Right atrium auricular region (tissue), 2 donors: ENCODE measurements around the gene ALS2CL. TPM values are rescaled to one million over a fixed set of nuclear protein-coding genes. Genes with fewer than 3 reads are reported as not detected.

Experiments
- DNase-seq: peaks from one replicate; pipeline ENCODE4 v3.0.0-alpha.2; 2019; ENCODE audit warnings: low spot score
- H3K27ac ChIP-seq, 2 donors: fragments of 200-600 bp; sonication (generic); 1 replicate in 1 of 2; 2 replicates in 1 of 2; pipeline ENCODE4 v1.5.1; 2016 to 2019
- H3K27me3 ChIP-seq, 2 donors: fragments of 200-600 bp; sonication (generic); one replicate each; pipeline versions ENCODE4 v1.5.1 to v1.6.0; 2017 to 2019
- H3K36me3 ChIP-seq: fragments of 200-600 bp; sonication (generic); one replicate; pipeline ENCODE4 v1.5.1; 2016
- H3K4me1 ChIP-seq, 2 donors: fragments of 200-600 bp; sonication (generic); one replicate each; pipeline versions ENCODE4 v1.5.1 to v1.6.0; 2017 to 2019
- H3K4me3 ChIP-seq, 2 donors: fragments of 200-600 bp; sonication (generic); 1 replicate in 1 of 2; 2 replicates in 1 of 2; pipeline ENCODE4 v1.5.1; 2017 to 2019; ENCODE audit warnings: mild to moderate bottlenecking in 1 of 2, moderate library complexity in 1 of 2
- H3K9me3 ChIP-seq, 2 donors: fragments of 200-600 bp; sonication (generic); one replicate each; pipeline ENCODE4 v1.5.1; 2019
- total RNA-seq, 2 donors: library from RNA; depleted of rRNA; stranded (reverse); fragments of >200 nt; gene quantifications; one replicate each; pipeline ENCODE4 v1.1.0, GENCODE V29; 2016
- TF ChIP-seq, protein P1 (sequence below), 2 donors: fragments of 200-600 bp; sonication (generic); IDR thresholded peaks; one replicate each; pipeline ENCODE4 v1.5.1; 2019; ENCODE audit warnings: antibody characterized with exemption in 2 of 2

The ALS2CL gene
- total RNA-seq, 2 donors from 2014 or later, result 8.3 to 12.5 TPM

DNA sequence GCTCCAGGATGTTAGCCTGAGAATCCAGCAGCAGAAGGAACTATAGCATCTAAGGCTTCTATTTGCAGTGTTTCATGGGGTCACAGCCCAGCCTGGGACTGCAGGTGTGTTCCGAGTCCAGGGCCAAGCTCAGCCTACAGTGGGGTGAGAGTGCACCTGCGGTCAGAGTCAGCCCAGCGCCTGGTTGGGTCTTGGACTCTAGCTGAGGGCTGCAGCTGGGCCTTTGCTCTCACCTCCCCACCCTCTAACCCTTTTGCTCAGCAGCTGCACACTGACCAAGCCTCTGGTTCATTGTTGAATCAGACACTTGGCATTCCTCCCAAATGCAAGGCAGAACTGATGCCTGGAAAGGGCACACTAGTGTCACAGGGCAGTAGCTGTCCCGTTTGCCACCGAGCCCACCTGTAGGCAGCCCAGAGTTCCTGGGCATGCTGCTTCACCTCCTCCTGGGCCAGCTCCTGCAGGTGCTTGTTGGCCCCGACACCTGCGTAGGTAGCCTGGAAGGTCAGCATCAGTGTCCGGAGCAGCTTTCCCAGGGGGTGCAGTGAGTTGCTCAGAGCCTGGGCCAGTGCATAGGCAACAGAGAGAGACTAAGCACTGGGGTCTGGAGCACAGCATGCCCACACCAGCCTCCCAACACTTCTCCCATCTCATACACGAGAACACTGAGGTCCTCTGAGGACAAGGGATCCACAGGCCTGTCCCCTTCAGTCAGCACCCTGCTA is 17.5 kb downstream of the ALS2CL start:
- no peak overlapping the region for H3K4me3 ChIP-seq

GRCh38 chr3:46675426-46675825 is 18.1 kb downstream of the ALS2CL start:
- no peaks in the 10 kb centered on the region for H3K27me3 ChIP-seq
- peaks cover 0 to 19% of the 10 kb centered on the region in 2 donors for H3K4me1 ChIP-seq
- TF ChIP-seq, protein P1, sequence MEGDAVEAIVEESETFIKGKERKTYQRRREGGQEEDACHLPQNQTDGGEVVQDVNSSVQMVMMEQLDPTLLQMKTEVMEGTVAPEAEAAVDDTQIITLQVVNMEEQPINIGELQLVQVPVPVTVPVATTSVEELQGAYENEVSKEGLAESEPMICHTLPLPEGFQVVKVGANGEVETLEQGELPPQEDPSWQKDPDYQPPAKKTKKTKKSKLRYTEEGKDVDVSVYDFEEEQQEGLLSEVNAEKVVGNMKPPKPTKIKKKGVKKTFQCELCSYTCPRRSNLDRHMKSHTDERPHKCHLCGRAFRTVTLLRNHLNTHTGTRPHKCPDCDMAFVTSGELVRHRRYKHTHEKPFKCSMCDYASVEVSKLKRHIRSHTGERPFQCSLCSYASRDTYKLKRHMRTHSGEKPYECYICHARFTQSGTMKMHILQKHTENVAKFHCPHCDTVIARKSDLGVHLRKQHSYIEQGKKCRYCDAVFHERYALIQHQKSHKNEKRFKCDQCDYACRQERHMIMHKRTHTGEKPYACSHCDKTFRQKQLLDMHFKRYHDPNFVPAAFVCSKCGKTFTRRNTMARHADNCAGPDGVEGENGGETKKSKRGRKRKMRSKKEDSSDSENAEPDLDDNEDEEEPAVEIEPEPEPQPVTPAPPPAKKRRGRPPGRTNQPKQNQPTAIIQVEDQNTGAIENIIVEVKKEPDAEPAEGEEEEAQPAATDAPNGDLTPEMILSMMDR (IDR thresholded peaks at IDR 0.05), result no peak
- H3K27ac ChIP-seq, result no peak overlapping the region
- H3K36me3 ChIP-seq, result peaks cover 19% of the 10 kb centered on the region
- H3K4me3 ChIP-seq, result no peak overlapping the region
- no peaks in the 10 kb centered on the region for H3K9me3 ChIP-seq
- DNase-seq, result no peak

More for the DNA sequence above, 17.5 kb downstream of the ALS2CL start:
- Histone ChIP-seq H3K36me3 (peaks cover 19% of the 10 kb centered on the region), H3K9me3 (no peaks in the 10 kb centered on the region), H3K27ac (no peak overlapping the region), H3K27me3 (no peaks in the 10 kb centered on the region), H3K4me1 (peaks cover 0 to 20% of the 10 kb centered on the region in 2 donors)
- no peak for DNase-seq
- TF ChIP-seq, protein P1 (IDR thresholded peaks at IDR 0.05), result no peak

DNA sequence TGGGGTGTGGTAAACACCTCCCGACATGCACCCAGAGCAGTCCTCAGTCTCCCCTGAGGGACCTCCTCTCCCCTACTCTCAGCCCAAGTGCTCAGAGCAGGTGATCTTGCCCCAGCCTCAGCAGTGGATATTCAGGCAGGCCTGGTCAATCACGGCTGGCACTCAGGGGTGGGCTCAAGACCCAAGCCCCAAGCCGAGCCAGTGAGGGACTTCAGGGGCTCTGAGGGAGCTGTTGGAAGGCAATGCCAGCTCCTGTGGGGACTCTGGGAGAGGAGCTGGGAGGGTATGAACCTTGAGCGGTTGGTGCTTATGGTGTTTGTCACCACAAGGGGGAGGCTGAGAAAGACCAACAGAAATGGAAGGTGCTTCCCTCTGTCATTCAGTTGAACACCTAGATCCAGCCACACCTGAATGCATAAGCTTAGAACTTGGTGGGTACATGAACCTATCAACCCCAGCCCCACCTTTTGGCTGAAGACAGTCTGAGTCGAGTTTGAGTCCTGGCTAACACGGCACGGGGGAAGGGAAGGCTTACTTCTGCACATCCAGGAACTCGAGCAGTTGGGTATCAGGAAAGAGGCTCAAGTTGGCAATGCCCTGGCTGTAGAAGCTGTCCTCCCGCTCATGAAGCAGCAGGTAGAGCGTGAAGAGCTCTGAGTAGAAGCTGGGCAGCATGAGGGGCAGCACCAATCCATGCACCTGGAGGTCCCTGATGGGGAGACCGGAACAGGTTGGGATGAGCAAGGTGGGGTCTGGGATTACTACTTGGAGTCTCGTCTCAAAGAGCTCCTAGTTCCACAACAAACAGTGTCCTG is 19.2 kb downstream of the ALS2CL start:
- no peak overlapping the region for H3K27ac ChIP-seq
- no peak overlapping the region for H3K4me3 ChIP-seq
- peaks cover 19% of the 10 kb centered on the region for H3K36me3 ChIP-seq
- peaks cover 0 to 19% of the 10 kb centered on the region in 2 donors for H3K4me1 ChIP-seq
- TF ChIP-seq, protein P1 (IDR thresholded peaks at IDR 0.05), result no peak
- no peak for DNase-seq
- H3K27me3 ChIP-seq, result no peaks in the 10 kb centered on the region
- H3K9me3 ChIP-seq, result no peaks in the 10 kb centered on the region

DNA sequence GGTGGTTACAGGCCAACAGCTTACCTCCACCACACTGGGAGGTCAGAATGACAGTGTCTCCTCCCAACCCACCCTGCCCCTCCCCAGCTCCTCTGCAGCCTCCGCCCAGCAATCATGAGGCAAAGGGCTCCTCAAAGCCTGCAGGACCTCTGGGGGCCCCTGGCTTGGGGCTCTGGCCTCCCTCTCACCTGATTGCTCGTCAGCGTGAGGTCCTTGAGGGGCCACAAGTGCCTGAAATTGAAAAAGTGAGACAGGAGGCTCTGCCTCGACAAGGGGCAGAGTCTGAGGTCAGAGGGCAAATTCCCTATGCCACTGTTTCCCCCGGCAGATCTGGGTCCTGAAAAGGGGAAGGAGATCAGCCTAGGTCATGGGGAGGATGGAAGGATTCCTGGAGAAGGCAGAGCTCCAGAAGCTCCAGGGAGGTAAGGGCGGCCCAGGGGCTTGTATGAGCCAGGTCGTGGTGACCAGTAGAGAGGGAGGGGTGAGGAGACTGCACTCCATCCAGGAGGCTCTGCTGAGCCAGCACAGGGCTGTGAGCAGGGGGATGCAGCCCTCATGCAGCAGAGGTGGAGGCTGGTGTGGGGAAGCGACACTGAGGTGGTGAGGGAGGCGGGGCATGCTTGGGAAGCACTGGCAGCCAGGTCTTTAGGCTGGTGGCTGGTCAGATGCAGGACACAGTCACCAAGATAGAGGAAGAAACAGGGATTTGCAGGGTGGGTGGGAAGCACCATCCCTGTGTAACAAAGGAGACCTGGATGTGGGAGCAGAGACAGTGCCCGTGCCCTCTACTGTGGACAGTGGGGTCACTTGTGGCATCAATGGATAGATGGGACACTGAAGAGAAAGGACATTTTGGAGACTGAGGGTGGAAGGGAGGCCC is 20.1 kb downstream of the ALS2CL start:
- DNase-seq, result no peak
- H3K36me3 ChIP-seq, result peaks cover 19% of the 10 kb centered on the region

DNA sequence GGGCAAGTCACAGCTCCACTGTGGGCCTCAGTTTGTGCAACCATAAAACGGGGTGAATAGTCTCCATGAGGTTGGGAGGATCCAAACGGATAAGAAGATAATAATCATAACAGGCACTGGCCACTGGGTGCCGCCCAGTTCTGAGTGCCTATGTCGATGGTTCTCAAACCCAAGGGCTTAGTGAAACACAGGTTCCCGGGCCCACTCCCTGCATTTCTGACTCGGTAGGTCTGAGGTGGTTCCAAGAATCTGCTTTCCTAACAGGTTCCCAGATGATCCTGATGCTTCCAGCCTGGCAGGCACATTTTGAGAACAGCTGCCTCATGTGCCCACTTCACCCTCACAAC is 21.2 kb downstream of the ALS2CL start:
- Histone ChIP-seq H3K4me1 (peaks cover 0 to 17% of the 10 kb centered on the region in 2 donors), H3K9me3 (no peaks in the 10 kb centered on the region), H3K4me3 (no peak overlapping the region), H3K27ac (no peak overlapping the region), H3K36me3 (peaks cover 19% of the 10 kb centered on the region), H3K27me3 (no peaks in the 10 kb centered on the region)
- no peak for DNase-seq
- TF ChIP-seq, protein P1 (IDR thresholded peaks at IDR 0.05), result no peak

More for the DNA sequence above, 20.1 kb downstream of the ALS2CL start:
- TF ChIP-seq, protein P1 (IDR thresholded peaks at IDR 0.05), result no peak
- Histone ChIP-seq H3K9me3 (no peaks in the 10 kb centered on the region), H3K27me3 (no peaks in the 10 kb centered on the region), H3K4me3 (no peak overlapping the region), H3K27ac (no peak overlapping the region), H3K4me1 (peaks cover 0 to 19% of the 10 kb centered on the region in 2 donors)
